CD4-positive, alpha-beta T cell treated with Interferon alpha-2 for 1 hour (primary cell): Measurements from ENCODE around the gene TREX2.
"Not testable (repeated sequence)": the region's sequence is repeated elsewhere in the genome, so short reads cannot be mapped to it uniquely, and the experiment has no call there.

Experiments
- DNase-seq, 2 donors: peaks; one replicate each; pipeline ENCODE4 v3.0.0-alpha.2; 2020 to 2022

The TREX2 gene

GRCh38 chrX:153406011-153406410 is 39.8 kb downstream of the TREX2 start:
- DNase-seq: no peak

DNA sequence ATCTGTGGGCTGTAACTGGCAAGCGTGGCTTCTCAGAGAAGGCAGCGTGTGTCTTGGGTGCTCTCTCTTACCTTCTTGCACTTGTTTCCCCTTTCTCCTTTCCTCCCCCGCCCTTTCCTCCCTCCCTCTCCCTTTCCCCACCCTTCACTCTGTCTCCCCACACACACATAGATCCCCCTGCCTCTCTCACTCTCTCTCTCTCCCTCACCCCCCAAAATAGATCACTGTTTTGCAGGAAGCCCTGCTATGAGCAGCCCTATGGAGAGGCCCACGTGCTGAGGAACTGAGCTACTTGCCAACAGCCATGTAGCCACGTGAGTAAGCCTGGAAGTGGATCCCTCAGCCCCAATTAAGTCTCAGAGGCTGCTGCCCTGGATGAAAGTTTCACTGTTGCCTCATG is 40.4 kb downstream of the TREX2 start:
- no peak for DNase-seq

DNA sequence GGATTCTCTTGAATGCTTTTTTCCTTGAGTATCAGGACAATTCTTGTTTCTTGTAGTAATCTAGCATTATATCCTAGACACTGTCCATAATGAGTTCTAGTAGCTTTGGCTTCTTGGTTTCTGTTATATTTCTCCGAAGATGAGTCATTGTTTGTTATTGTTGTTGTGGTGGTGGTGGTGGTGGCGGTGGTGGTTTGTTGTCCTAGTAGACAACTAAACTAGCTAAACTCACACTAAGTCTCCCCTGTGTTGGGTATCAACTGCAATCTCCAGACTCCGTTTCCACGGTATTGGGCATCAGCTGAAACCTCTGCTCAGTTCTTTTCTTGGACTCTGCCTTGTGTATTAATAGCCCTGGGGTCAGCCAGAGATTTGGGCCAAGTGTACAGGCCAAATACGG is 41.5 kb downstream of the TREX2 start:
- DNase-seq: not testable (repeated sequence)

DNA sequence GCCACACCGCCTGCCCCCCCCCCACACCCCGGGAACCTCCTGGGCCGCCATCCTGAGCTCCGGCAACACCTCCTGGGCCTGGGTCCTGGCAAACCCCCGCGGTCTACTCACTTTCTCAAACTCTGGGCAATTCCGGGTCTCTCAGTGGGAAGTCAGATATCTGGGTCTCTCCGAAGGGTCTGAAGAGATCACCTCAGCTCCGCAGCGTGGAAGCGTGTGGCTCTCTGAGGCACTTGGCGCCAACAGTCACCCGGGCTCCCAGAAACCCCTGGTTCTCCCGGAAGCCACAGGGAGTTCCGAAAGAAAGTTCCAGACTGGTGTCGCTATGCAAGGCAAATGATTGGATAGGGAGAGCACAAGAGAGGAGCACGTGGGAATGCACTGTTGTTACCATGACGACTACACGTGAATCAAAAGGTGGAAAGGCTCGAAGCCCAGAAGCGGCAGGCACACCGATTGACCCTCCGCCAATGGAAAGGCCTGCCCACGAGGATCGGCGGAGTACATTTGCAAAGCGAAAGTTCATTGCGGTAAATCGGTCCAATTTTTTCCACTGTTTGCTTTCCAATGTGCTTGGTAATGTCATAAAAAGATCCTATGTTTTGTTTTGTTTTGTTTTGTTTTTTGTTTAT is 44.6 kb downstream of the TREX2 start, which contains the start of gene PNMA6E:
PNMA6E (minus strand) TSS at position 218 of the 632 bp plus-strand sequence. CDS start 2,501 bp downstream, outside the sequence.
- no peak for DNase-seq

DNA sequence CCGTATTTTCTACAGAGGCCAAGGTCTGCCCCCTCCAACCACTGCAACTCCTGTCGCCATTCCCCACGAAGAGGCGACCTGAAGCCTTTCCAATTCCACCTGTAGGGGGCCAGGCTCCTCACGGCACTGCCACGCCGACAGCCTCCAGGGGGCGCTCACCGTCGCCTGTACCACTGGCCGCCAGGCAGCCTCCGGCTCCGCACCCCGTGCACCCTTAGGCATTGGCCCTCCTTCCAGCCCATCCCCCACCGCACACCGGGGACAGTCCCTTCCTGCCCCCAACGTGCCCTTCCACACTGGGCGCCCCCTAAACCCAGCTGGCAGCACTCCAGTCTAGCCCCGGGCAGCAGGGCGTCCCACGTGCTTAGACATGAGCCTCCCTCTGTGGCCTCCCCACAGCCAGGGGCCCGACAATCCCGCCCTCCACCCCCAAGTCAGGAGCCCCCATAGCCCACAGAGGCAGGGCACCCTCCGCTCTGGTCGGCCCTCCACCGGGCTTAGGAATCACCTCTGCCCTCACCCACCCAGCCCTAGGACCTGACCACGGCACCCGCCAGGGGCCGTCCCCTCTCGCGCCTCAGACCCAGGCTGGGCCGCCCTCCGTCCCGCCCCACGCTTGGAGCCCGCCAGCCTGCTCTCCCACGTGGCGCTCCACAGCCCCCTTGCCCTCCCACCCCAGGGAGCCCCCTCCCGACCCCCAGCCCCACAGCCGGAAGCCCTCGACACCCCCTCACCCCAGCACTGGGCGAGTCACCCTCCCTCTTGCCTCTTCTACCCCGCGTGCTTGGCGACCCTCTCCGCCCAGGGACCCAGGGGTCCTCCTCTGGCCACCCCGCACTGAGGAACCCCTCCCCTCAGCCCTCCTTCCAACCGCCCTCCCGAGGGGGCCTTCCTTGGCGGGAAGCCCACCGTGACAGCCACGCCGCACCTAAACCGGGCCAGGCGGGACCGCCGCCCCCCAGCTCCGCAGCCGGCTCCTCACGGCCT is 45.4 kb downstream of the TREX2 start:
- peak; percentile 31 to 44 for DNase-seq

DNA sequence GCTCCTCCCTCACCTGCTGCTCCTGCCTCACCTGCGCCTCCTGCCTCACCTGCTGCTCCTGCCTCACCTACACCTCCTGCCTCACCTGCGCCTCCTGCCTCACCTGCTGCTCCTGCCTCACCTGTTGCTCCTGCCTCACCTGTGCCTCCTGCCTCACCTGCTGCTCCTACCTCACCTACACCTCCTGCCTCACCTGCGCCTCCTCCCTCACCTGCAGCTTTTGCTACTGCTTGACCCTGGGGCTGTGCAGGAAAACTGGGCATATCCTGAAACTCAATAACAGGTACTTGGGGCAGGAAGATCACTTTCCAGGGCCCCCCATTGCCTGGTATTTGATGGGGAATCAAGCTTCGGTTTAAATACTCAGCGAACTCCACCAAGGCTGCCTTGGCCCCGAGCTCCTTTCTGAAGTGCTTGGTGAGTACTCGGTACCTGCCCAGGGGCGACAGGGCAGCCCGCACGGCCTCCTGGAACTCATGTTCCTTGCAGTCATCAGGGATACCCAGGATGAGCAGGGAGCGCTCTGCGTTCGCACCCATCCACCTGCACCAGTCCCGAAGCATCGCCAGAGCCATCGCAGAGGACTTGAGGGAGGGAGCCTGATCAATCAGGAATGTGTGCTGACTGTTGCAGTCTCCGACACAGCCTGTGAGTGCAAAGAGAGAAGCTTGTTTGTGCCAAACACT is 47.4 kb downstream of the TREX2 start:
- DNase-seq: no peak

- DNase-seq: no peak
Measured at GRCh38 chrX:153397256-153397960, 48.4 kb downstream of the TREX2 start.

GRCh38 chrX:153396320-153397195 is 49.3 kb downstream of the TREX2 start:
- no peak for DNase-seq

DNA sequence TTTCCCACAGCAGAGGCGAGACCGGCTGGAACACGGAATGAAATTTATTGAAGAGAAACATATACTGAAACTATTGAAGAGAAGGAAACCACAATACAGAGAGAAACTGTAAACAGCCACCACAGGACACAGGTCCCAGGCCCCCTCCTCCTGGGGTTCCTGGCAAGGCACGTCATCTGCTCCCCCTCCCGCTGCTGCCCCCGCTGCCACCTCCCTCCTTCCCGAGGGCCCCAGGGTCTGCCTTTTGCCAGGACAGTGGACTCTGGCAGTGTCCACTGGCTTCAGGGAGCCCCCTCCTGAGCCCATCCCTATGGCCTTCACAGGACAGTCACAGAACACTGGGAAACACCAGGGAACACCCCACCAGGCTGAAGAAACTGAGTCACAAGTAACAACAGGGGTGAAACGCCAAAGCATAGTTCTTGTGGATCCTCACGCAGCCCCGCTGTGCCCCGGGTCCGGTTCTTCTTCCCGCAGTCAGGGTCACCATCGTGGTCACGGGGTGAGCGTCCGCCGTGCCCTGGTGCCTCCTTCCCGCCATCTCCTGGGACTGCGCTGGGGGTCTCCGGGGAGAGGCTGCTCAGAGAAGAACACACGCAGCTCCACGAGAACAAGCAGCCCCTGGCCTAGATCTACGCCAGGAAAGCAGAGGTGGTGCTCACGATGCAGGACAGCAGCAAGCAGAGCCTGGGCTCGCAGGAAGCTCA is 50.1 kb downstream of the TREX2 start:
- no peak for DNase-seq

- DNase-seq: no peak
Measured at GRCh38 chrX:153394612-153395011, 51.2 kb downstream of the TREX2 start.
